ENCODE results near the gene C4orf54. TPM values are rescaled to one million over a fixed set of nuclear protein-coding genes. Genes with fewer than 3 reads are reported as not detected.
A peak's percentile ranks its signal among the peaks of the same experiment; 100 is the strongest.

The C4orf54 gene
- total and polyA plus RNA-seq, 8 donors = under 0.01 to 0.03 (median under 0.01) TPM; not detected in 5

GRCh38 chr4:99630857-99631360, 26.7 kb downstream of the C4orf54 start:
- Histone ChIP-seq H3K27ac (no peak overlapping the region), H3K4me3 (no peak overlapping the region), H3K4me1 (peaks cover 0 to 10% (median 0%) of the 10 kb centered on the region in 3 donors), H3K27me3 (no peaks in the 10 kb centered on the region), H3K36me3 (no peaks in the 10 kb centered on the region), H3K9me3 (no peaks in the 10 kb centered on the region)
- DNase-seq (no peak), FAIRE-seq (no peak), ATAC-seq (peak in 3 of 4 donors; percentile 35 to 63 (median 55))
- 45 to 54% methylated on average over 1 of the region's 1 CpG for WGBS, 2 donors
- intact Hi-C loops (cut with DNase I) = no loop called here
- TF ChIP-seq CTCF (IDR thresholded peaks at IDR 0.05) = no peak

- no peak for TF ChIP-seq CTCF (IDR thresholded peaks at IDR 0.05)
- no peaks in the 10 kb centered on the region for H3K36me3 ChIP-seq
- FAIRE-seq (no peak), DNase-seq (no peak), ATAC-seq (no peak)
- H3K27me3 ChIP-seq = no peaks in the 10 kb centered on the region
- H3K4me3 ChIP-seq = no peak overlapping the region
- H3K9me3 ChIP-seq = no peaks in the 10 kb centered on the region
- peaks cover 0 to 10% (median 0%) of the 10 kb centered on the region in 3 donors for H3K4me1 ChIP-seq
- no peak overlapping the region for H3K27ac ChIP-seq
- intact Hi-C loops (cut with DNase I) = no loop called here
Measured at GRCh38 chr4:99629962-99630554, 27.6 kb downstream of the C4orf54 start.

- H3K36me3 ChIP-seq = no peaks in the 10 kb centered on the region
- no peak for TF ChIP-seq CTCF (IDR thresholded peaks at IDR 0.05)
- FAIRE-seq (no peak), ATAC-seq (no peak), DNase-seq (no peak)
- H3K27ac ChIP-seq = no peak overlapping the region
- 83 to 91% methylated on average over 1 of the region's 1 CpG for WGBS, 2 donors
- intact Hi-C loops (cut with DNase I) = no loop called here
- no peak overlapping the region for H3K4me3 ChIP-seq
- no peaks in the 10 kb centered on the region for H3K27me3 ChIP-seq
- H3K4me1 ChIP-seq = peaks cover 0 to 10% (median 0%) of the 10 kb centered on the region in 3 donors
- H3K9me3 ChIP-seq = no peaks in the 10 kb centered on the region
Measured at GRCh38 chr4:99628040-99628439, 29.6 kb downstream of the C4orf54 start.

- WGBS, 2 donors = 86 to 91% methylated on average over 5 of the region's 5 CpGs
- ATAC-seq = no peak
Measured at GRCh38 chr4:99625369-99625768, 32.3 kb downstream of the C4orf54 start.

More at GRCh38 chr4:99625369-99625768, 32.3 kb downstream of the C4orf54 start:
- DNase-seq = no peak
- H3K27ac ChIP-seq = no peak overlapping the region
- H3K4me3 ChIP-seq = no peak overlapping the region
- no peaks in the 10 kb centered on the region for H3K27me3 ChIP-seq
- no peak for TF ChIP-seq CTCF (IDR thresholded peaks at IDR 0.05)
- peaks cover 0 to under 1% (median 0%) of the 10 kb centered on the region in 3 donors for H3K4me1 ChIP-seq
- intact Hi-C loops (cut with DNase I) = no loop called here
- H3K36me3 ChIP-seq = no peaks in the 10 kb centered on the region
- no peaks in the 10 kb centered on the region for H3K9me3 ChIP-seq
- FAIRE-seq = no peak
